K562 (cell line): ENCODE results near the gene TSSK2. TPM values are rescaled to one million over a fixed set of nuclear protein-coding genes. Genes with fewer than 3 reads are reported as not detected.
A peak's percentile ranks its signal among the peaks of the same experiment; 100 is the strongest.

Experiments used
- ATAC-seq: fragments of 200-7000 bp; cut with Tn5 transposase; 3 replicates; pipeline ENCODE4 v1.9.1; 2020; ENCODE audit warnings: moderate library complexity
- BruUV-seq: library from RNA; stranded (reverse); fragments of 400-500 nt; replicated peaks from 2 replicates; lab custom pipeline; 2021; lab: Mats Ljungman, UMichigan
- CTCF ChIA-PET: fragments of 300-600 bp; formaldehyde crosslinking; extraction: SDS; loops from one replicate; lab custom pipeline; 2021; ENCODE audit warnings: low intra/inter-chr PET ratio; lab: Yijun Ruan, JAX
- POLR2A ChIA-PET: fragments of 300-600, 350-650 bp; sonication (Branson Sonifier 250); formaldehyde crosslinking; extraction: SDS; loops from one replicate; lab custom pipeline; 2021; ENCODE audit warnings: antibody characterized with exemption, inconsistent platforms; lab: Yijun Ruan, JAX
- DNase-seq, 4 experiments: peaks; one replicate each; pipeline versions ENCODE4 v3.0.0 to v3.0.0-alpha.2; 2011 to 2018; ENCODE audit warnings: low spot score in 3 of 4, mixed read lengths in 3 of 4; ENCODE audit errors: extremely low read depth in 1 of 4
- FAIRE-seq: peaks from 2 replicates; lab custom pipeline; 2011; peaks lifted over from hg19 to GRCh38; lab: Jason Lieb, UNC
- H2AFZ ChIP-seq: 2 replicates; pipeline ENCODE4 v1.6.0; 2011; ENCODE audit warnings: low read depth, low read length, control low read depth, inconsistent platforms
- H3K27ac ChIP-seq: fragments of 200-600 bp; 3 replicates; pipeline ENCODE4 v1.8.0; 2011; ENCODE audit warnings: low read depth, mild to moderate bottlenecking, control low read depth, inconsistent platforms, low read length, moderate library complexity, mixed read lengths; ENCODE audit errors: extremely low read depth
- H3K27me3 ChIP-seq, 2 experiments: fragments of 300-600 bp in 1 of 2; 2 replicates in 1 of 2; 3 replicates in 1 of 2; pipeline versions ENCODE4 v1.6.0 to v1.8.0; 2011; ENCODE audit warnings: inconsistent platforms in 2 of 2, low read length in 2 of 2, mild to moderate bottlenecking in 1 of 2, mixed read lengths in 1 of 2, moderate library complexity in 1 of 2; ENCODE audit not compliant: control insufficient read depth in 2 of 2, insufficient read depth in 2 of 2
- H3K36me3 ChIP-seq: fragments of 300-600 bp; 3 replicates; pipeline ENCODE4 v1.8.0; 2011; ENCODE audit warnings: mild to moderate bottlenecking, low read length, inconsistent platforms; ENCODE audit not compliant: control insufficient read depth, insufficient read depth
- H3K4me1 ChIP-seq, 2 experiments: fragments of 200-600 bp in 1 of 2; replicated peaks in 1 of 2; 2 replicates in 1 of 2; 3 replicates in 1 of 2; pipeline versions ENCODE4 v1.5.1 to v1.8.0; 2011; ENCODE audit warnings: inconsistent platforms in 2 of 2, low read length in 2 of 2, mild to moderate bottlenecking in 1 of 2, mixed read lengths in 1 of 2, moderate library complexity in 1 of 2; ENCODE audit not compliant: control insufficient read depth in 2 of 2, insufficient read depth in 2 of 2
- H3K4me2 ChIP-seq: 2 replicates; pipeline ENCODE4 v1.6.1; 2011; ENCODE audit warnings: low read length, control low read depth, inconsistent platforms, mixed read lengths; ENCODE audit not compliant: insufficient read depth
- H3K4me3 ChIP-seq: fragments of 200-600 bp; sonication (generic), shearing (Covaris generic); 2 replicates; pipeline ENCODE4 v1.5.1; 2016; ENCODE audit warnings: control low read depth, inconsistent platforms
- H3K79me2 ChIP-seq: fragments of 200-600 bp; 3 replicates; pipeline ENCODE4 v1.8.0; 2011; ENCODE audit warnings: low read length, inconsistent platforms; ENCODE audit not compliant: control insufficient read depth, insufficient read depth
- H3K9ac ChIP-seq, 2 experiments: 2 replicates each; pipeline versions ENCODE4 v1.6.0 to v1.6.1; 2011; ENCODE audit warnings: low read depth in 2 of 2, low read length in 2 of 2, control low read depth in 1 of 2, inconsistent platforms in 1 of 2, mild to moderate bottlenecking in 1 of 2, mixed read lengths in 1 of 2; ENCODE audit not compliant: insufficient read depth in 1 of 2
- H3K9me1 ChIP-seq: one replicate; pipeline ENCODE4 v1.6.0; 2011; ENCODE audit warnings: inconsistent platforms, mild to moderate bottlenecking, low read length, moderate library complexity; ENCODE audit not compliant: control insufficient read depth, insufficient read depth
- H3K9me3 ChIP-seq: replicated peaks from 2 replicates; pipeline ENCODE4 v1.5.1; 2011; ENCODE audit warnings: low read depth, low read length, inconsistent platforms; ENCODE audit not compliant: control insufficient read depth, insufficient read depth
- H4K20me1 ChIP-seq: replicated peaks from 2 replicates; pipeline ENCODE4 v1.6.1; 2011; ENCODE audit warnings: low read length, inconsistent platforms, mixed read lengths; ENCODE audit not compliant: control insufficient read depth, insufficient read depth
- CBFB ChIP-seq: sonication (generic); formaldehyde crosslinking; IDR thresholded peaks from 2 replicates; pipeline ENCODE4 v1.4.0; 2020; ENCODE audit warnings: mild to moderate bottlenecking, missing genetic modification reagents
- CGGBP1 ChIP-seq: fragments of 250-450 bp; sonication (Bioruptor Pico); IDR thresholded peaks from 2 replicates; pipeline ENCODE4 v1.9.0; 2021; ENCODE audit warnings: mild to moderate bottlenecking
- E2F8 ChIP-seq: fragments of 450-650 bp; IDR thresholded peaks from 2 replicates; pipeline ENCODE4 v1.7.1; 2018; ENCODE audit warnings: mild to moderate bottlenecking, low read depth; ENCODE audit not compliant: partially characterized antibody
- KAT2B ChIP-seq: IDR thresholded peaks from one replicate; pipeline ENCODE4 v1.6.1; 2012; ENCODE audit warnings: low read depth, mild to moderate bottlenecking, control low read depth, inconsistent platforms, low read length, moderate library complexity
- KLF10 ChIP-seq: fragments of 250-450 bp; sonication (Bioruptor Pico); IDR thresholded peaks from 2 replicates; pipeline ENCODE4 v1.6.1; 2021; ENCODE audit warnings: matching md5 sums
- LARP7 ChIP-seq: fragments of 450-650 bp; IDR thresholded peaks from 2 replicates; pipeline ENCODE4 v1.6.1; 2016
- POLR2A ChIP-seq: fragments of 450-650 bp; conservative IDR thresholded peaks from 2 replicates; pipeline ENCODE4 v1.6.1; 2016
- POLR2B ChIP-seq: fragments of 450-650 bp; IDR thresholded peaks from 2 replicates; pipeline ENCODE4 v1.6.1; 2018; ENCODE audit warnings: low read depth; ENCODE audit not compliant: partially characterized antibody
- SIX5 ChIP-seq, 2 experiments: IDR thresholded peaks; 2 replicates each; pipeline ENCODE4 v1.6.1; 2011; ENCODE audit warnings: low read length in 2 of 2, borderline replicate concordance in 1 of 2, low read depth in 1 of 2, mild to moderate bottlenecking in 1 of 2, moderate library complexity in 1 of 2; ENCODE audit not compliant: insufficient read depth in 1 of 2
- SUPT5H ChIP-seq: fragments of 450-650 bp; IDR thresholded peaks from 2 replicates; pipeline ENCODE4 v1.6.1; 2016
- TFAP4 ChIP-seq: sonication (generic); formaldehyde crosslinking; IDR thresholded peaks from 2 replicates; pipeline ENCODE4 v1.8.0; 2022; ENCODE audit warnings: missing genetic modification reagents, mild to moderate bottlenecking, moderate library complexity, borderline replicate concordance
- WHSC1 ChIP-seq: IDR thresholded peaks from one replicate; pipeline ENCODE4 v1.6.1; 2012; ENCODE audit warnings: low read length, control low read depth, inconsistent platforms
- XRCC5 ChIP-seq: fragments of 200-400 bp; formaldehyde crosslinking; IDR thresholded peaks from 2 replicates; pipeline ENCODE4 v1.6.1; 2017; ENCODE audit warnings: low read depth, mild to moderate bottlenecking, low read length
- ZNF282 ChIP-seq: sonication (generic); formaldehyde crosslinking; IDR thresholded peaks from 2 replicates; pipeline ENCODE4 v1.8.1; 2023; ENCODE audit warnings: missing genetic modification reagents
- ZNF507 ChIP-seq: conservative IDR thresholded peaks from 2 replicates; pipeline ENCODE4 v1.6.1; 2017; ENCODE audit warnings: missing genetic modification characterization, missing compliant biosample characterization
- ZNF561 ChIP-seq: fragments of 450-650 bp; formaldehyde crosslinking; conservative IDR thresholded peaks from 2 replicates; pipeline ENCODE4 v1.4.0; 2020; ENCODE audit warnings: mild to moderate bottlenecking, moderate library complexity
- ZNF57 ChIP-seq: fragments of 450-650 bp; formaldehyde crosslinking; IDR thresholded peaks from 2 replicates; pipeline ENCODE4 v1.4.0; 2020; ENCODE audit warnings: mild to moderate bottlenecking, moderate library complexity
- WGBS: fragments of 100-300 bp; shearing (Covaris generic); methylation state at CpG from one replicate; pipeline ENCODE4 v1.1.6; 2016; ENCODE audit warnings: low coverage, mixed read lengths; ENCODE audit not compliant: insufficient coverage; ENCODE audit errors: missing lambda C conversion rate; 5-methylcytosine and 5-hydroxymethylcytosine counted together
- in situ Hi-C: fragments of 300-500 bp; cut with MboI; formaldehyde crosslinking; loops from 4 replicates; pipeline ENCODE4 v1.15.0; 2018; ENCODE audit warnings: inconsistent platforms, mixed read lengths
- intact Hi-C: fragments of 100-400 bp; cut with micrococcal nuclease; formaldehyde crosslinking; loops from 2 replicates; pipeline ENCODE4 v1.14.2; 2022
- polyA plus RNA-seq, 8 experiments: library from polyadenylated mRNA; depleted of rRNA in 4 of 8; stranded (reverse) in 5 of 8; unstranded in 3 of 8; fragments of >200 nt; fragmentation: Nextera tagmentation in 2 of 8; fragmentation: Illumina TruSeq in 1 of 8; extraction: Ambion mirVana in 2 of 8; extraction: Trizol in 1 of 8; gene quantifications; 2 replicates each; pipeline versions ENCODE4 v1.2.1 to v1.2.3, GENCODE V29; 2011 to 2014; ENCODE audit warnings: inconsistent platforms in 1 of 8, missing spikeins in 1 of 8
- total RNA-seq, 7 experiments: library from RNA; depleted of rRNA in 6 of 7; stranded (reverse); fragments of >200 nt in 6 of 7; fragmentation: Illumina TruSeq in 2 of 7; extraction: Trizol in 2 of 7; gene quantifications; 2 replicates each; pipeline versions ENCODE4 v1.2.1 to v1.2.3, GENCODE V29; 2011 to 2021; ENCODE audit warnings: low replicate concordance in 1 of 7
- TF ChIP-seq, protein P1 (sequence below): sonication (generic); formaldehyde crosslinking; IDR thresholded peaks from 2 replicates; pipeline ENCODE4 v1.8.1; 2023; ENCODE audit warnings: mild to moderate bottlenecking, missing genetic modification reagents, moderate library complexity

Gene TSSK2
- total and polyA plus RNA-seq, 9 of the 15 experiments (the other 6 are each of a cell fraction or from before 2014, with no cell fraction given): 0.04 TPM; not detected in 8

DNA sequence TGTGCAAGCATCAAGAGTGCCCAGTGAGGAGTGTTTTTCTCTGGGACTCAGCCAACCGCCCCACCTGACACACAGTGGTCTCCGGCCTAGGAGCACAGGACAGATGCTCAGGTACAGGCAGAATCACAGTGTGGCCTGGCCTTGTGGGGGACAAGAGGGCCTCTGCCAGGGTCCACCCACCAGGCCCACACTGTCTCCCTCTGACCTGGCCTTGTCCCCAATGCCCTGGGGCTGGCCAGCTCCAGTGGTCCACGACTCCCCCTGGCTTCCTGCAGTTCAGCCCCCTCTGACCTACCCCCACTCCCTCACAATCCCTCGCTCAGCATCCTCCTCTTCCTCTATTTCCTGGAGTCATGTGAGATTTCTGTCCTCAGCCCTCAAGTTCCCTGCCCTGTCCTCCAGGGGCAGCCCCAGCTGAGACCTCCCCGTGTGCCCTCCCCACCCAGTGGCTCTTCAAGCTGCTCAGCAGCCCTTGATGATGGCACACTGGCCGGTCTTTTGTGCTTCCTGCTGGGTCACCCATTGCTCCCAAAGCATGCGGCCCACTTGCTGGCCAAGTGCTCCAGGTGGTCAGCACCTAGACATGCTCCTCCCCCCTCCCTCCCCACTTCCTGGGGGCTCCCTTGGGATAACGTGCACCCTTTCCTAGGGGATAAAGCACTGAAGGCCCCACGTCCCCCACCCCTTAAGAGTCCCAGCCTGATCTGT is 1.7 kb downstream of the TSSK2 start:
- in situ Hi-C loops: no loop called here
- TF ChIP-seq SIX5 (IDR thresholded peaks at IDR 0.05; ENCODE audit: borderline replicate concordance in 1 of 2, insufficient read depth in 1 of 2, low read depth in 1 of 2, low read length in 2 of 2) (0 out of 4 replicates have a peak, but pooled peaks of 1 of the 2 experiments have one; percentile 11), KLF10 (peak; percentile 38; the same call in 1 of the 2 replicates), SUPT5H (peak; percentile 80), WHSC1 (peak; percentile 9), XRCC5 (no peak), ZNF561 (CRISPR knock-in tag) (peak; percentile 20; the same call in 1 of the 2 replicates), TFAP4 (peak; percentile 63; the same call in 1 of the 2 replicates), E2F8 (peak; percentile 79), POLR2A (peak; percentile 69), LARP7 (0 out of 2 replicates have a peak, but pooled peaks have one; percentile 15), ZNF282 (peak; percentile 6; the same call in 1 of the 2 replicates), KAT2B (peak; percentile 6), CGGBP1 (CRISPR knock-in tag) (0 out of 2 replicates have a peak, but pooled peaks have one; percentile 22), CBFB (no peak), ZNF507 (tag) (no peak), POLR2B (peak; percentile 58), ZNF57 (peak; percentile 48; the same call in 1 of the 2 replicates)
- TF ChIP-seq, protein P1, sequence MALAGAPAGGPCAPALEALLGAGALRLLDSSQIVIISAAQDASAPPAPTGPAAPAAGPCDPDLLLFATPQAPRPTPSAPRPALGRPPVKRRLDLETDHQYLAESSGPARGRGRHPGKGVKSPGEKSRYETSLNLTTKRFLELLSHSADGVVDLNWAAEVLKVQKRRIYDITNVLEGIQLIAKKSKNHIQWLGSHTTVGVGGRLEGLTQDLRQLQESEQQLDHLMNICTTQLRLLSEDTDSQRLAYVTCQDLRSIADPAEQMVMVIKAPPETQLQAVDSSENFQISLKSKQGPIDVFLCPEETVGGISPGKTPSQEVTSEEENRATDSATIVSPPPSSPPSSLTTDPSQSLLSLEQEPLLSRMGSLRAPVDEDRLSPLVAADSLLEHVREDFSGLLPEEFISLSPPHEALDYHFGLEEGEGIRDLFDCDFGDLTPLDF: no peak

More for the DNA sequence above, 1.7 kb downstream of the TSSK2 start:
- Histone ChIP-seq H2AFZ (no peak overlapping the region), H3K9me3 (no peaks in the 10 kb centered on the region), H3K4me3 (no peak overlapping the region), H3K9ac (peak overlapping the region in 1 of 2 experiments; percentile 22; a peak in 1 of 4 replicates), H3K4me1 (peaks cover 0 to 37% of the 10 kb centered on the region in 2 experiments; a peak in 1 of 5 replicates), H3K79me2 (no peaks in the 10 kb centered on the region), H3K27me3 (no peaks in the 10 kb centered on the region), H4K20me1 (peaks cover 17% of the 10 kb centered on the region; the same call in 1 of the 2 replicates), H3K9me1 (peaks cover 14% of the 10 kb centered on the region), H3K36me3 (peaks cover 62% of the 10 kb centered on the region), H3K27ac (no peak overlapping the region), H3K4me2 (no peak overlapping the region)
- DNase-seq (no peak), ATAC-seq (no peak; the same call in 2 of the 3 replicates), FAIRE-seq (no peak)
- ChIA-PET CTCF (no interaction called here), POLR2A (interaction anchor here (1.2 to 4.4 kb wide), 7 partner anchors 8 to 40 kb away, joined by 3 to 38 read pairs (median 18); partner anchors contain the start of genes DGCR2 and ESS2)
- intact Hi-C loops: loop anchor here (10.0 kb wide), 1 partner anchor 58 kb away; no protein-coding TSS in a partner anchor
- WGBS: 73% methylated on average over 9 of the region's 9 CpGs
- BruUV-seq: no TSS peak
